H1 (cell line): ENCODE data around the gene SMYD3. TPM values are rescaled to one million over a fixed set of nuclear protein-coding genes. Genes with fewer than 3 reads are reported as not detected.

Source experiments
- CTCF ChIA-PET: fragments of 300-600 bp; sonication (Branson Sonifier 250); formaldehyde crosslinking; loops from one replicate; lab custom pipeline; 2021; ENCODE audit not compliant: partially characterized antibody; lab: Charles Lee
- POLR2A ChIA-PET: fragments of 300-600 bp; sonication (Branson Sonifier 250); formaldehyde crosslinking; loops from one replicate; lab custom pipeline; 2021; ENCODE audit warnings: inconsistent platforms; ENCODE audit not compliant: partially characterized antibody; lab: Charles Lee
- DNase-seq, 2 experiments: peaks; one replicate each; pipeline versions ENCODE4 v3.0.0 to v3.0.0-alpha.2; 2010 to 2022; ENCODE audit warnings: low spot score in 2 of 2, low read depth in 1 of 2, mixed read lengths in 1 of 2
- FAIRE-seq: peaks from 2 replicates; lab custom pipeline; 2011; peaks lifted over from hg19 to GRCh38; lab: Jason Lieb, UNC
- H2AFZ ChIP-seq: 2 replicates; pipeline ENCODE4 v1.8.1; 2012; ENCODE audit warnings: low read length, inconsistent platforms
- H2AK5ac ChIP-seq: 2 replicates; pipeline ENCODE4 v1.6.1; 2013; ENCODE audit warnings: low read depth, low read length
- H2BK120ac ChIP-seq: replicated peaks from 2 replicates; pipeline ENCODE3; 2013; ENCODE audit warnings: low read depth, low read length, inconsistent platforms
- H2BK12ac ChIP-seq: 2 replicates; pipeline ENCODE4 v1.6.1; 2013; ENCODE audit warnings: low read depth, low read length
- H2BK15ac ChIP-seq: 2 replicates; pipeline ENCODE4 v1.6.1; 2013; ENCODE audit warnings: low read length
- H2BK20ac ChIP-seq: 2 replicates; pipeline ENCODE4 v1.6.1; 2013; ENCODE audit warnings: low read length
- H2BK5ac ChIP-seq: 2 replicates; pipeline ENCODE4 v1.6.1; 2013; ENCODE audit warnings: low read depth, low read length
- H3K14ac ChIP-seq: 2 replicates; pipeline ENCODE4 v1.6.1; 2013; ENCODE audit warnings: inconsistent platforms; ENCODE audit not compliant: insufficient read length
- H3K18ac ChIP-seq: 2 replicates; pipeline ENCODE4 v1.6.1; 2013; ENCODE audit warnings: low read length; ENCODE audit errors: extremely low read depth
- H3K23ac ChIP-seq: 2 replicates; pipeline ENCODE4 v1.6.1; 2013; ENCODE audit warnings: inconsistent platforms; ENCODE audit not compliant: insufficient read length
- H3K23me2 ChIP-seq: 2 replicates; pipeline ENCODE4 v1.6.1; 2013; ENCODE audit warnings: low read depth, low read length
- H3K27ac ChIP-seq: 2 replicates; pipeline ENCODE4 v1.6.1; 2011; ENCODE audit warnings: low read depth, low read length, inconsistent platforms
- H3K27me3 ChIP-seq, 4 experiments: replicated peaks in 1 of 4; 1 replicate in 1 of 4; 2 replicates in 3 of 4; pipeline versions ENCODE4 v1.6.1 to v1.8.1; 2011 to 2013; ENCODE audit warnings: low read length in 3 of 4, mild to moderate bottlenecking in 3 of 4, inconsistent platforms in 2 of 4, mixed read lengths in 2 of 4, moderate library complexity in 1 of 4; ENCODE audit not compliant: control insufficient read depth in 3 of 4, insufficient read depth in 3 of 4; ENCODE audit errors: extremely low read depth in 1 of 4
- H3K36me3 ChIP-seq, 4 experiments: 2 replicates each; pipeline versions ENCODE4 v1.6.1 to v1.8.1; 2011 to 2013; ENCODE audit warnings: mild to moderate bottlenecking in 4 of 4, low read length in 3 of 4, moderate library complexity in 2 of 4, control low read depth in 1 of 4, inconsistent platforms in 1 of 4; ENCODE audit not compliant: insufficient read depth in 4 of 4, control insufficient read depth in 2 of 4
- H3K4ac ChIP-seq: replicated peaks from 2 replicates; pipeline ENCODE3; 2013; ENCODE audit warnings: low read length, low read depth, mixed read lengths, inconsistent platforms; ENCODE audit not compliant: insufficient read length
- H3K4me1 ChIP-seq, 4 experiments: replicated peaks in 1 of 4; 1 replicate in 1 of 4; 2 replicates in 3 of 4; pipeline versions ENCODE4 v1.6.1 to v1.8.1; 2011 to 2013; ENCODE audit warnings: low read length in 3 of 4, inconsistent platforms in 2 of 4, mixed read lengths in 1 of 4; ENCODE audit not compliant: insufficient read depth in 4 of 4, control insufficient read depth in 3 of 4
- H3K4me2 ChIP-seq, 2 experiments: 2 replicates each; pipeline versions ENCODE4 v1.6.1 to v1.8.1; 2011 to 2013; ENCODE audit warnings: low read depth in 2 of 2, low read length in 2 of 2, control low read depth in 1 of 2, inconsistent platforms in 1 of 2, mild to moderate bottlenecking in 1 of 2; ENCODE audit not compliant: insufficient read depth in 1 of 2
- H3K4me3 ChIP-seq, 4 experiments: fragments of 200-600, 300-600 bp in 1 of 4; sonication (generic), shearing (Covaris generic), sonication (Bioruptor Twin) in 1 of 4; 2 replicates each; pipeline versions ENCODE4 v1.5.1 to v1.8.1; 2011 to 2016; ENCODE audit warnings: low read length in 4 of 4, low read depth in 3 of 4, control low read depth in 2 of 4, inconsistent platforms in 2 of 4, mild to moderate bottlenecking in 2 of 4, mixed read lengths in 1 of 4, moderate library complexity in 1 of 4; ENCODE audit not compliant: insufficient read depth in 2 of 4; ENCODE audit errors: extremely low read depth in 1 of 4
- H3K56ac ChIP-seq: replicated peaks from 2 replicates; pipeline ENCODE3; 2013; ENCODE audit warnings: low read depth, mild to moderate bottlenecking, mixed read lengths, low read length, inconsistent platforms; ENCODE audit not compliant: insufficient read length
- H3K79me1 ChIP-seq: 2 replicates; pipeline ENCODE4 v1.6.1; 2013; ENCODE audit warnings: low read depth, low read length, control low read depth
- H3K79me2 ChIP-seq, 2 experiments: 2 replicates each; pipeline versions ENCODE4 v1.6.1 to v1.8.1; 2012 to 2013; ENCODE audit warnings: low read length in 2 of 2, mild to moderate bottlenecking in 2 of 2, inconsistent platforms in 1 of 2; ENCODE audit not compliant: insufficient read depth in 2 of 2, control insufficient read depth in 1 of 2
- H3K9ac ChIP-seq, 4 experiments: replicated peaks in 1 of 4; 1 replicate in 1 of 4; 2 replicates in 3 of 4; pipeline versions ENCODE4 v1.6.1 to v1.8.1; 2011 to 2013; ENCODE audit warnings: low read depth in 3 of 4, low read length in 3 of 4, control low read depth in 2 of 4, mild to moderate bottlenecking in 2 of 4, moderate library complexity in 2 of 4, inconsistent platforms in 1 of 4; ENCODE audit errors: extremely low read depth in 1 of 4
- H3K9me3 ChIP-seq, 2 experiments: 2 replicates each; pipeline versions ENCODE4 v1.6.1 to v1.8.1; 2012 to 2013; ENCODE audit warnings: mild to moderate bottlenecking in 2 of 2, moderate library complexity in 2 of 2, control low read depth in 1 of 2, inconsistent platforms in 1 of 2, low read depth in 1 of 2, low read length in 1 of 2, mixed read lengths in 1 of 2; ENCODE audit not compliant: insufficient read depth in 2 of 2
- H4K20me1 ChIP-seq, 2 experiments: replicated peaks in 1 of 2; 2 replicates each; pipeline versions ENCODE3 to v1.8.1; 2011 to 2013; ENCODE audit warnings: inconsistent platforms in 2 of 2, low read length in 2 of 2, mild to moderate bottlenecking in 1 of 2; ENCODE audit not compliant: insufficient read depth in 2 of 2, control insufficient read depth in 1 of 2
- H4K5ac ChIP-seq: 2 replicates; pipeline ENCODE4 v1.6.1; 2013; ENCODE audit warnings: low read length, low read depth, mixed read lengths, inconsistent platforms; ENCODE audit not compliant: insufficient read length
- H4K8ac ChIP-seq: 2 replicates; pipeline ENCODE4 v1.8.0; 2013; ENCODE audit warnings: mild to moderate bottlenecking, moderate library complexity, low read length, inconsistent platforms; ENCODE audit not compliant: insufficient read depth; ENCODE audit errors: extremely low read depth
- H4K91ac ChIP-seq: replicated peaks from 2 replicates; pipeline ENCODE3; 2013; ENCODE audit warnings: low read length, mixed read lengths, inconsistent platforms; ENCODE audit not compliant: insufficient read length
- POU5F1 ChIP-seq: IDR thresholded peaks from 2 replicates; pipeline ENCODE4 v1.6.1; 2011; ENCODE audit warnings: low read depth, mild to moderate bottlenecking, low read length, moderate library complexity
- WGBS, 2 experiments: shearing (Covaris generic) in 1 of 2; methylation state at CpG; one replicate each; pipeline versions ENCODE4 v1.1.6 to v1.1.7; 2013 to 2015; ENCODE audit warnings: low lambda C conversion rate in 2 of 2, mixed read lengths in 2 of 2, inconsistent platforms in 1 of 2, low coverage in 1 of 2, missing lambda C conversion rate in 1 of 2; ENCODE audit not compliant: insufficient replicate concordance in 2 of 2, insufficient coverage in 1 of 2, insufficient read length in 1 of 2; ENCODE audit errors: extremely low coverage in 1 of 2, missing lambda C conversion rate in 1 of 2; 5-methylcytosine and 5-hydroxymethylcytosine counted together
- polyA plus RNA-seq, 7 experiments: library from polyadenylated mRNA; depleted of rRNA in 3 of 7; stranded (reverse) in 5 of 7; unstranded in 2 of 7; fragments of >200 nt in 5 of 7; fragments of 200-250 nt in 2 of 7; gene quantifications; 1 replicate in 5 of 7; 2 replicates in 1 of 7; 4 replicates in 1 of 7; pipeline versions ENCODE4 v1.2.1 to v1.2.3, GENCODE V29; 2011 to 2013; ENCODE audit warnings: missing spikeins in 2 of 7, mixed read lengths in 2 of 7
- total RNA-seq: library from RNA; stranded (reverse); fragmentation: NEBNext Ultra II Directional; extraction: Animal tissue kit (Norgen Biotek cat#: 25700); gene quantifications from 2 replicates; pipeline ENCODE4 v1.2.1, GENCODE V29; 2021
- TF ChIP-seq, protein P1 (sequence below): IDR thresholded peaks from 2 replicates; pipeline ENCODE4 v1.6.1; 2012; ENCODE audit warnings: low read length, inconsistent platforms

The SMYD3 gene
- total and polyA plus RNA-seq, 2 of the 8 experiments (the other 6 are each of a cell fraction or from before 2014, with no cell fraction given), result 17.3 to 25.4 TPM

DNA sequence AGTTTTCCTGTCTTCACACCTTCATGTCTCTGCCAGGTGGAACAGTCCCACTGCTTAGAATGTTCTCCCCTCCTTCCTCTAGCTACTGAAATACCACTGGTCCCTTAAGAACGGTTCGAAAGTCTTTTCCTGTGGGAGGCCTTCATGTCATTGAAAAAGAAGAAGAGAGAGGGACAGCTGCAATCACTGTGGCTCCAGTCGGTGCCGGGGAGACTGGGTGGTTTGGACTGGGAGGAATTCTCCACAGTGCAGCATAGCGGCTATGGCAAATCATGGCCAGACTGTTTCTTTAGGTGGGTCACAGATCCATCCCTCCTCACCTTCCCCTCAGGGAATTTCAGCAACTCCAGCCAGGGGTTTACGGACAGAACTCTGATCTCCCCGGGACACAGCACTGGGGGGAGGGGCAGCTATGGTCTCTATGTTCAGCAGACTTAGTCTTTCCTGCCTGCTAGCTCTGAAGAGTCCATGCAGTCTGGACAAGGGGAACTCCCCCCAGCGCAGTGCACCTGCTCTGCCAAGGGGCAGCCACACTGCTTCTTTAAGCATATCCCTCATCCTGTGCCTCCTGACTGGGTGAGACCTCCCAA is 567.2 kb downstream of the SMYD3 start:
- no peak for TF ChIP-seq POU5F1
- TF ChIP-seq, protein P1, sequence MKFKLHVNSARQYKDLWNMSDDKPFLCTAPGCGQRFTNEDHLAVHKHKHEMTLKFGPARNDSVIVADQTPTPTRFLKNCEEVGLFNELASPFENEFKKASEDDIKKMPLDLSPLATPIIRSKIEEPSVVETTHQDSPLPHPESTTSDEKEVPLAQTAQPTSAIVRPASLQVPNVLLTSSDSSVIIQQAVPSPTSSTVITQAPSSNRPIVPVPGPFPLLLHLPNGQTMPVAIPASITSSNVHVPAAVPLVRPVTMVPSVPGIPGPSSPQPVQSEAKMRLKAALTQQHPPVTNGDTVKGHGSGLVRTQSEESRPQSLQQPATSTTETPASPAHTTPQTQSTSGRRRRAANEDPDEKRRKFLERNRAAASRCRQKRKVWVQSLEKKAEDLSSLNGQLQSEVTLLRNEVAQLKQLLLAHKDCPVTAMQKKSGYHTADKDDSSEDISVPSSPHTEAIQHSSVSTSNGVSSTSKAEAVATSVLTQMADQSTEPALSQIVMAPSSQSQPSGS, result no peak
- Histone ChIP-seq H3K18ac (no peak overlapping the region), H3K9ac (no peak overlapping the region), H3K56ac (no peak overlapping the region), H3K4me1 (peaks cover 0 to 5% (median 4%) of the 10 kb centered on the region in 4 experiments; a peak in 3 of 7 replicates), H2BK5ac (no peak overlapping the region), H4K20me1 (no peaks in the 10 kb centered on the region), H3K14ac (no peak overlapping the region), H2BK15ac (no peak overlapping the region), H3K4me3 (no peak overlapping the region), H3K79me2 (no peaks in the 10 kb centered on the region), H3K27ac (no peak overlapping the region), H3K27me3 (no peaks in the 10 kb centered on the region), H3K23ac (no peak overlapping the region), H4K5ac (no peak overlapping the region), H3K4ac (no peak overlapping the region), H2BK120ac (no peak overlapping the region), H4K91ac (no peak overlapping the region), H4K8ac (no peak overlapping the region), H2BK12ac (0 out of 2 replicates have a peak overlapping the region, but pooled peaks have one; percentile 19), H3K79me1 (no peaks in the 10 kb centered on the region), H3K4me2 (no peak overlapping the region), H2BK20ac (no peak overlapping the region), H3K23me2 (no peaks in the 10 kb centered on the region), H3K36me3 (no peaks in the 10 kb centered on the region), H3K9me3 (no peaks in the 10 kb centered on the region), H2AK5ac (no peak overlapping the region), H2AFZ (no peak overlapping the region)
- no peak for DNase-seq
- FAIRE-seq, result no peak
- POLR2A ChIA-PET, result no interaction called here
- CTCF ChIA-PET, result interaction anchor here (0.6 to 1.0 kb wide), 2 partner anchors 12 to 358 kb away, joined by 3 read pairs; no protein-coding TSS in a partner anchor
- WGBS, 2 experiments, result 80% methylated on average over 8 of the region's 8 CpGs; no CpG with 5 or more reads in 1 of the 2 experiments
